ENCODE data around the gene ADCY1.

ADCY1 gene

GRCh38 chr7:45578022-45578421 lies 3.9 kb downstream of the ADCY1 start:
- DNase-seq (ENCODE audit: low spot score): no peak

DNA sequence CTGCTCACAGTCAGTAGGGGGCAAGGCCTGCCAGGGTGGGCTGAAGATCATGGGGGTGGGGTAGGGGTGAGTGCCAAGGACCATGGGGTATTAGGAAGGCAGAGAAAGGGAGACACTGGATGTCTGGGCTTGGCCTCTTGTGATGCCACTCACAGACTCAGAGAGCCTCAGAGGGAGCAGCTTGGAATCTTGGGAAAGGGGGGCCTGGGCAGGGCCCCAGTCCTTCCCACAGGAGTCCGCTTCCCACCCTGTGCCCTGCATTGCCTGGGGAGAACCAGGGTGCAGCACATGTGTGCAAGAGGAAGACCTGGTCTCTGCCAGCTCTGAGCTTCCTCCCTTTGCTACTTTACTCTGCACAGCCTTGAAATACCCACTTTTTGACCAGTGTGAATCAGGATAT lies 4.3 kb downstream of the ADCY1 start:
- DNase-seq (ENCODE audit: low spot score): no peak

DNA sequence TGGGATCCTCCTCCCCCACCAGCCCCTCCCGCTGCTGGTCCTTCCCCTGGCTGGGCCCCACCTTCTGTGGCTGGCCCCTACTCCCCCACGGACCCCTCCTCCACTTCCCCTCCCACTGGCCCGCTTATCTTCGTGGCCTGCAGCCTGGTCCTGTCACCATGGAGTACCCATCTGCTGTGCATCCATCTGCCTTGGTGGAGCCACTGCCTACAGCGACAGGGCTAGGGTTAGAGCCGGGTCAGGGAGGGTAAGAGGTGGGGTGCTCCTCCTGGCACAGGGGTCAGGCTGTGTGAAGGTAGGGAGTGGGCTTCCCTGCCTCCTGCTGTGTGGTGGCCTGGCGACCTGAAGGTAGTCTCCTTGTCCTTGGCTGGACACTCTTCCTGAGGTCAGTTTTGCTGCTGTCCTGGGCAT lies 5.2 kb downstream of the ADCY1 start:
- no peak for DNase-seq (ENCODE audit: low spot score)

DNA sequence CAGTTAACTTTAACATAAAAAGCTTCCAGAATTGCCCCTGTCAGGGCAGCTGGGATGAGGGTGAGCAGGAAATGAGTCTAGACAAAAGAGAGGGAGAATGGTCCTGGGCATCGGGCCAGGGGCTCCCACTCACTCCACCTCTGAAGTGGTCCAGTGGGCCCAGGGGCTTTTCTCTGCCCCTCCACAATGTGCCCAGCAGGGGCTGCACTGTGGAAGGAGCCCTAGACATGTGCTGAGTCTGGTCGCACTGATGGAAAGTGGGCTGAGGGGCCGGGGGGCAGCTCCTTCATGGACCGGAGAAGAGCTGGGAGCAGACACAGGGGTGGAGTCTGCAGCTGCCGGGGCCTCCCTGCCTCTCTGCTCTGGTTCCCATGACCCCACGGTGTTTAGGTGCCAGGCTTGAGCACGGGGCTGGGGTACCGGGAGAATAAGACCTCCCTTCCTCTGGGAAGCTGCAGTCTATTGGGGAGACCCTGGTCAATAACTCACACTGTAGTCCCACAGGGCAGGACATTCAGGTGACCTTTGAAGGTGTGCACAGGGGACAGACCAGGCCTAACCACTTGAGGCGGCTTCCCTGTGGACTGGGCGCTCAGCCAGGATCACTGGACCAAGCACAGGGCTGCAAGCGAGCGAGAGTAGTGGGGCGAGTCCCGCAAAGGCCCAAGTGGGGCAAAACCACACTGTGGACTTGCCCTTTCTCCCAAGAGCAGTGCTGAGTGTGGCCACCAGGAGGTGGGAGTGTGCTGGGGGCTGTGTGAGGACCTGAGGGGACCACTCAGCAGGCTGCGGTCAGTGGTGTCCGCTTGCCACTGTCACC lies 6.1 kb downstream of the ADCY1 start:
- no peak for DNase-seq (ENCODE audit: low spot score)

GRCh38 chr7:45581271-45581780 lies 7.2 kb downstream of the ADCY1 start:
- no peak for DNase-seq (ENCODE audit: low spot score)

- DNase-seq (ENCODE audit: low spot score): no peak
Observed at GRCh38 chr7:45582136-45582749, 8.1 kb downstream of the ADCY1 start.

- DNase-seq (ENCODE audit: low spot score): no peak
Observed at GRCh38 chr7:45582868-45583277, 8.7 kb downstream of the ADCY1 start.

DNA sequence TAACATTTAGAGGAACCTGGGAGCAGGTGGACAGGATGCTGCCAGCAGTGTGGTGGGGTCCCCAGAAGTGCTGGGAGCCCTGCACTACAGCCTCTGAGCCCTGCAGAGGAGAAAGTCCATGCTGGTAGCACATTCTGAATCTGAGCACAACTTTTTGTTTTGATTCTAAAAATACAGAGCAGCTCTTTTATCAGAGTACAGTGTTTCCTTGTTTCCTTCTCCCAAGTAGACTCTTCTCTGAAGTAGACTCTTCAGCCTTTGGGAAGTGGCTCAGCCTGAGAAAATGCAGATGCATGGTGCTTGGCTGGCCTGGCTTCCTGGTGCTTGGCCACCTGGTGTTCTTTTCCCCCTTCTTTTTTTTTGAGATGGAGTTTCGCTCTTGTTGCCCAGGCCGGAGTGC lies 9.1 kb downstream of the ADCY1 start:
- peak; percentile 62 for DNase-seq (ENCODE audit: low spot score)

DNA sequence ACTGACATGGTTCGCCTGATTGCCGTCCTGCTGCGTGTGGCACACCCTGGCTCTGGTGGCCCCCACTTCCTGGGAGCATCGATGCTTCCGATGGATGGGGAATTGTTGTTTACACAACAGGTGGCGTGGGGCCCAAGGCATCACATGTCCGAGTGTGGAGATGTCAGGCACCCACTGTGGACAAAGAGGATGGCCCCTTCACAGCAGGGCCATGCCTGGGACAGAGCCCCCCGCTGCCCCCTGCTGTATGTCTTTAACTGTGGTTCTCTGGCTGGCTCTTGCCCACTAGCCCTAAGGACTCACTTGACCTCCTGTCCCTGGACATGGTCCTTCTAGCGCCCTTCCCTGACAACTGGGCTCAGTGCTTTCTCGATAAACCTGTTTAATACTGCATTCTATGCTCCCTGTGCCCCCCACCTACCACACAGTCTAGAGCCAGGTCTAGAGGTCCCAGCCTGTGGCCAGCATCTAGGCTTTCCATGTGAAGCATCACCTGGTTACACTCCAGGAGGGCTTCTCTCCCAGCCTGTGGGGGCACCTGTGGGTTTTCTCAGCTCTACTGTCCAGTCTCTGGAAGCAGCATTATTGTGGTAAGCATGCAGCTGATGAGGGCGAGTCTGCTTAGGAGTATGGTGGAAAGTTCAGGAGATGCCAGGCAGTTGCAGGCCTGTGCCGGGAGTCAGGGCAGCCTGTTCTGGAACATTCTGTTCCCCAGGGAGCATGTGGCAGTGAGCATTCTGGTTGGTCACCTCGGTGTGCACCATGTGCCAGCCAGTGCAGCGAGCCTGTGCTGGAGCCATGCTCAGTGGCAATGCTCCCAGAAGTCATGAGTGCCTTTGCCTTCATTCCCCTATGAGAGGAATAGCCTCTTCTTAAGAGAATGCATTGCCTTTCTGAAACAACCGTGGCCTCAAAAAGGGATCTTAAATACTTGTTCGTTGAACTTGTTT lies 10.4 kb downstream of the ADCY1 start:
- DNase-seq (ENCODE audit: low spot score): peak; percentile 18

DNA sequence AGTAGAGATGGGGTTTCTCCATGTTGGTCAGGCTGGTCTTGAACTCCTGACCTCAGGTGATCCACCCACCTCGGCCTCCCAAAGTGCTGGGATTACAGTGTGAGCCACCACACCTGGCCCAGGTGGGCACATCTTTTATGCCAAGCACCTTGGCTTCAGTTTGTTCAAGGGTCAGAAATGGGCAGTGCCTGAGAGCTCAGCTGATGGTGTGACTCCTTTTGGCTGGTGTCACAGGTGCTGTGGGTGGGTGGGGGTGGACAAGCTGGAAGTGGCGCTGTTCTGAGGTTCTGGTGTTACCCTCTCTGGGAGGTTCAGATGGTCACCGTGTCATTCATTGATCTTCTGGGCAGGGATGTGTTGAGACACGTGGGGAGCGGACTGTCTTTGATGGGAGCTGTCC lies 11.5 kb downstream of the ADCY1 start:
- no peak for DNase-seq (ENCODE audit: low spot score)

DNA sequence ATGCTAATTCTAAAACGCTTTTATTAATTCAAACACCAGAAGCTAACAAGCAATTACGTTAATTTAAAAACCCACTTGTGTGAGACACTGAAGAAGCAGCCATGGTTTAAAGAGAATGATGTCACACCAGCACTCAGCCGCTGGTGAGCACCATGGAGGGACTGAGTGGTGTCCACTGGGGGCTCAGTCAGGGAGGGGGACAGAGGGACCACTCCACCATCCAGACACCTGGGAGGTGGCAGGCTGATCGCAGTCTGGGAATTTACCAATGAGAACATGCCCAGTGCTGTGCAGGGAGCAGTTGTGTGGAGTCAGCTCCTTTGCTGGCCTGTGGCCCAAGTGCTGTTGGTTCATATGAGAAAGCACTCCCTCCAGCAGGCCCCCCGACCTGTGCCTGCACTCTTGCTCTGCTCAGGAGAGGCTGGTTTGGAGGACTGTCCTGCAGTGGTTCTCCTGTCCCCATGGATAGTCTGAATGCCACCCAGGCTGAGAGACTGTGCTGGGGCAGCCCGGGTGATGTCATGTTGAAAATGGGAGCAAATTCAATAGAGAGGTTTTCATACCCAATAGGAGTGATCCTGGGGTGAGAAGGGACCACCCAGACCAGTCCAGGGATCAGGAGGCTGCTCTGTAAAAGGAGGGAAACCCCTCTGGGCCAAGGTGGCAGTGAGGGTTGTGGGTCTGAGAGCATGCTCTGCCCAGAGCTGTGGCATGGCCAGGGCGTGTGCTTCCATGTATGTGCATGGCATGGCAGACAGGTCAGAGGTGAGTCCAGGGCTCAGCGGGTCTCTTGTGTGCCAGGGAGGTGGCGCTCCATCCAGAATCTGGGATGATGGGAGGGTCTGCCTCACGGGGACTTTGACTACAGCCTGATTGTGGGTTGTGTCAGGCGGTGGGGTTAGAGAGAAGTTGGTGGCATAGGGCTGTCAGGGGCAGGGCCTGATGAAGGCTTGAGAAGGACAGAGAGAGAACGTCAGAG lies 12.7 kb downstream of the ADCY1 start:
- DNase-seq (ENCODE audit: low spot score): no peak

- no peak for DNase-seq (ENCODE audit: low spot score)
Observed at GRCh38 chr7:45588466-45588865, 14.3 kb downstream of the ADCY1 start.

DNA sequence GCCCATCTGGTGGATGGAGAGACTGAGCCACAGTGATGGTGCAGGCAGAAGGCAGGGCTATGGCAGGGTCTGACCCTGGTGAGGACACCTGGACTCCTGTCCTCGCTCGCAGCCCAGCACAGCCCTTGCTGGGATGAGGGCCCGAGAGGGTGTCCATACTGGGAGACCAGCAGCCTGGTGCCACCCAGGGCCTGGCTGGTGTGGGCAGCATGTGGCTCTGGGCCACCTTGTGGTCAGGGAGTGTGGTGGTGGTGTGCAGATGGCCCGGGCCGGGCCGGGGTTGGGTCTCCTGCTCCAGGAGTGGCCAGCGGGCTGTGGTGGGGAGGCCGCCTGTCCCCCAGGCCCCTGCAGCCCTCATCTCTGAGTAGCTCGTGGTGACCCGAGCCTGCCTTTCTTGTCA lies 14.9 kb downstream of the ADCY1 start:
- DNase-seq (ENCODE audit: low spot score): no peak

GRCh38 chr7:45589915-45590678 lies 15.9 kb downstream of the ADCY1 start:
- no peak for DNase-seq (ENCODE audit: low spot score)

- DNase-seq (ENCODE audit: low spot score): no peak
Observed at GRCh38 chr7:45590679-45591057, 16.5 kb downstream of the ADCY1 start.

- no peak for DNase-seq (ENCODE audit: low spot score)
Observed at GRCh38 chr7:45591101-45591906, 17.1 kb downstream of the ADCY1 start.

DNA sequence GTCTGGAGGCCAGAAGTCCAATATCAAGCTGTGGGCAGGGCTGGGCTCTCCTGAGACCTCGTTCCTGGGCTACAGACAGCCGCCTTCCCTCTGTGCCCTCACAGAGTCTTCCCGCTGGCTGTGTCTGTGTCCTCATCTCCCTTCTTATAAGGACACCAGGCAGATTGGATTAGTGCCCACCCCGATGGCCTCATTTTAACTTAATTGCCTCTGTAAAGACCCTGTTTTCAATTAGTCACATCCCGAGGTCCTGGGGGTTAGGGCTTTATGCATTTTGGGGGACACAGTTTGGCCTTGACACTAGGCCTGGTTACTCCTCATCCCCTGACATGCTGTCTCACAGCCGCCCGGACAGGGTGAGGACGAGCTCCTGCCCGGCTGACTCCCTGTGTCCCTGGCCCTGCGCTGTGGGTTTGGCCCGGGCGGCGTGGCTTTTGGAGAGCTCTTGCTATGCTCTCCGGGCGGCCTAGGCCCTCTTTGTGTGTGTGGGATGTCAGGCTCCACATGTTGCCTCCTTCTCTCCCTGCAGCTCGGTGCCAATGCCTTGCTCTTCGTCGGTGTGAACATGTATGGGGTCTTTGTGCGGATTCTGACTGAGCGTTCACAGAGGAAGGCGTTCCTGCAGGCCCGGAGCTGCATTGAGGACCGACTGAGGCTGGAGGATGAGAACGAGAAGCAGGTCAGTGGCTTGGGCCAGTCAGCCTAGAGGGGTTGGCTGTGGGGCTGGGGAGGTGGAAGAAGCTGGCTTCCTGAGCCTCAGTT lies 18.2 kb downstream of the ADCY1 start:
- DNase-seq (ENCODE audit: low spot score): no peak

DNA sequence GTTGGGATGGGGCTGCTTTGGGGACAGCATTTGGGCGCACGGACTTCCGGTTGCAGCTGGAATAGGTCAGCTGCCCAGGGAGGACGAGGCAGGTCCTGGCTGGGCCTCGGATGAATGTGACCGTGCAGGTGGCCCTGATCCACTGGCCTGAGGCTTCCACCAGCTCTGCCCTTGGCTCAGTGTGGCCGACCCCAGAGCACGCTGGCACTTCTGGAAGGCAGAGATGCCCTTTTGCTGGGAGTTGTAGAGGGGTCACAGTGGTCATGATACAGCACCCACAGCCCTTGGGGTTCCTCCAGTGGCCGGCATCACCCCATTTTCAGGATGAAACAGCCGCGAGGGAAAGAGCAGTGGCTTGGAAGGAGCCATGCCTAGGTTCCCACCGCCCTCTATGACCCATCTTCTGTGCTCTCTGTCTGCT lies 19.0 kb downstream of the ADCY1 start:
- DNase-seq (ENCODE audit: low spot score): no peak

- DNase-seq (ENCODE audit: low spot score): no peak
Observed at GRCh38 chr7:45593877-45594276, 19.7 kb downstream of the ADCY1 start.
